ENCODE data around the gene SYNPR.
"Not testable (repeated sequence)": the region's sequence is repeated elsewhere in the genome, so short reads cannot be mapped to it uniquely, and the experiment has no call there.

The SYNPR gene

DNA sequence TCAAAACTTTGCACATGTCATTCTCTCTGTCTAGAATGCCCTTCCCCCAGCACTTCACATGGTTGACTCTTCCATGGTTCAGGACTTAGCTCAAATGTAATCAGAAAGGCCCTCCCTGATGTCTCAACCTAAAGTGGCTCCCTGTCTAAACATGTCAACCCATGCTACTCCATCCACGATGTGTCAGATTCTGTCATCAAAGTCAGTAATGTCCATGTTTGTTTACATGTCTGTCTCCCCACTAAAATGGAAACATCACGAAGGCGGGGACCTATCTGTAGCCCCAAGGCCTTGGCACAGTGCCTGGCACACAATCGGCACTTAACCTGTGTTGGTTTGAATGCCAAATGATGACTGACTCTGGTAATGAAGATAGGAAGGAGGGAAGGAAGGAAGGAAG, 353.6 kb downstream of the SYNPR start:
- no peak overlapping the region for H3K4me3 ChIP-seq (ENCODE audit: control insufficient read depth, low read depth, low read length)
- TF ChIP-seq, protein P1, sequence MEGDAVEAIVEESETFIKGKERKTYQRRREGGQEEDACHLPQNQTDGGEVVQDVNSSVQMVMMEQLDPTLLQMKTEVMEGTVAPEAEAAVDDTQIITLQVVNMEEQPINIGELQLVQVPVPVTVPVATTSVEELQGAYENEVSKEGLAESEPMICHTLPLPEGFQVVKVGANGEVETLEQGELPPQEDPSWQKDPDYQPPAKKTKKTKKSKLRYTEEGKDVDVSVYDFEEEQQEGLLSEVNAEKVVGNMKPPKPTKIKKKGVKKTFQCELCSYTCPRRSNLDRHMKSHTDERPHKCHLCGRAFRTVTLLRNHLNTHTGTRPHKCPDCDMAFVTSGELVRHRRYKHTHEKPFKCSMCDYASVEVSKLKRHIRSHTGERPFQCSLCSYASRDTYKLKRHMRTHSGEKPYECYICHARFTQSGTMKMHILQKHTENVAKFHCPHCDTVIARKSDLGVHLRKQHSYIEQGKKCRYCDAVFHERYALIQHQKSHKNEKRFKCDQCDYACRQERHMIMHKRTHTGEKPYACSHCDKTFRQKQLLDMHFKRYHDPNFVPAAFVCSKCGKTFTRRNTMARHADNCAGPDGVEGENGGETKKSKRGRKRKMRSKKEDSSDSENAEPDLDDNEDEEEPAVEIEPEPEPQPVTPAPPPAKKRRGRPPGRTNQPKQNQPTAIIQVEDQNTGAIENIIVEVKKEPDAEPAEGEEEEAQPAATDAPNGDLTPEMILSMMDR (IDR thresholded peaks at IDR 0.05; ENCODE audit: control insufficient read depth, insufficient read depth, low read depth, low read length, missing control alignments), result no peak
- no peak for DNase-seq (ENCODE audit: low read depth)

DNA sequence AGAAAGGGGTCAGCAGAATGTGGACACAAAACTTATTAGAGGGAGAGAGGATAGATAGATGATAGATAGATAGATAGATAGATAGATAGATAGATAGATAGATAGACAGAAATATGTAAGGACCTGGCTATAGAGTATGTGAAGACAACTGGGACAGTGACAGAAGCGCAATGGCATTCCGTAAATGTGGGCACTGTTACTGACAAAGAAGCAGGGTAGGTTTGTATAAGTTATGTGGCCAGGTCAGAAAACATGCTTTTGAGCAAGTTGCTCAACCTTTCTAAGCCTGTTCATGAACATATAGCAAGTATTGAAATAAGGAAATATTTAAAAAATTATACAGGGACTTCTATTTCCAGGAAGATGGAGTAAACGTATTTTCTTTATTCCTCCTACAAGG, 357.1 kb downstream of the SYNPR start:
- TF ChIP-seq, protein P1 (IDR thresholded peaks at IDR 0.05; ENCODE audit: control insufficient read depth, insufficient read depth, low read depth, low read length, missing control alignments), result no peak
- no peak overlapping the region for H3K4me3 ChIP-seq (ENCODE audit: control insufficient read depth, low read depth, low read length)
- DNase-seq (ENCODE audit: low read depth), result no peak

DNA sequence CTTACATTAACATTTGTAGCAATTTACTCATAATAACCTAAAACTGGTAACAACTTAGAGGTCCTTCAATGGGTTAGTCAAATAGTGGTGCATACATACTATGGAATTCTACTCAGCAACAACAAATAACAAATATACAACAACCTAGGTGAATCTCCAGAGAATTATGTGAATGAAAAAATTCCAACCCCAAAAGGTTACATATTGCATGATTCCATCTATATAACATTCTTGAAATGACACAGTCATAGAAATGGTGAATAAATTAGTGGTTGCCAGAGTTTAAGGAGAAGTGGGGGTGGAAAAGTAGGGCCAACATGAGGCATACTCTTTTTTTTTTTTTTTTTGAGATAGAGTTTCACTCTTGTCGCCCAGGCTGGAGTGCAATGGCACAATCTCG, 361.7 kb downstream of the SYNPR start:
- H3K4me3 ChIP-seq (ENCODE audit: control insufficient read depth, low read depth, low read length), result no peak overlapping the region
- TF ChIP-seq, protein P1 (IDR thresholded peaks at IDR 0.05; ENCODE audit: control insufficient read depth, insufficient read depth, low read depth, low read length, missing control alignments), result no peak
- no peak for DNase-seq (ENCODE audit: low read depth)

DNA sequence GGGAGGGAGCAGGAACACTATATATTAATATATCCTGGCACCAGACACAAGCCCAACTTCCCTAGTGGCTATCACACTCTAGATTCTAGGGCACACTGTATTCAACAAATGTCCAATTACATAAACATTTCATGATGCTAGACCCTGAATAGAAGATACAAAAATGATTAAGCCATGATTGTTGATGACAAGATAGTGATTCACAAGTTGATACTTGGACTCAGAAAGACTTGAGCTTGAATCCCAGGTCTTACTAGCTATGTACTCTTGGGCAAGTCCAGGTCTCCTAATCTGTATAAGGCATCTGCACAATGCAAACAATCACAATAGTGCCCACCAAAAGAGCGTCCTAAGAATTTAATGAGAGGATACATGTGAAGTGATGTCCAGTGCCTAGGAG, 364.4 kb downstream of the SYNPR start:
- DNase-seq (ENCODE audit: low read depth), result no peak
- TF ChIP-seq, protein P1 (IDR thresholded peaks at IDR 0.05; ENCODE audit: control insufficient read depth, insufficient read depth, low read depth, low read length, missing control alignments), result no peak
- H3K4me3 ChIP-seq (ENCODE audit: control insufficient read depth, low read depth, low read length), result no peak overlapping the region

DNA sequence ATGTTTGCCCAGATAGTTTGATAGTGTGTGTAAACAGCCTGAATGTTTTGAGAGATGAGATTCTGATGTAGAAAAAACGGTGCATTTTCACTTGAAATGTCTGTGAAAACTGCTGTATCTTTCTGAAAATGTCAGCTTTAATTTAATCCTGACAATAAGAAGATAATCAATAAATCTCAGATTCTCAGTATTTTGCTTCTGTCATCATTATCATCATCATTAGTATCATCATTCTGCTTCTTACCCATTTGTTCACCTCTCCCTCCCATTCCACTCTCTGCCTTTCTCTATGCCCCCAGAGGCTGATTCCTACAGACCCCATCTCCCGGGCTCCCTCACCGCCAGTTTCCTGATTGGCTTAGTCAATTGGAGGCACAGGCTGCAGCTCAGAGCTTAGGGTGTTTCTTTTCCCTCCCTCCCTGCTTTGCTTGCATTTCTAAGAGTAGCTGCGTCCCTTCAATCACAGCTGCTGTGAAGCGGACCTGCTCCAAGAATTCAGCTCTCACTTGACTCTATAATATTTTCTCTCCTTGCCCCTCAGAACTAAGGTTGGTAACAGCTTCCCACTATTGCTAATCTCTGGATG, 366.2 kb downstream of the SYNPR start:
- no peak overlapping the region for H3K4me3 ChIP-seq (ENCODE audit: control insufficient read depth, low read depth, low read length)
- TF ChIP-seq, protein P1 (IDR thresholded peaks at IDR 0.05; ENCODE audit: control insufficient read depth, insufficient read depth, low read depth, low read length, missing control alignments), result no peak
- no peak for DNase-seq (ENCODE audit: low read depth)

DNA sequence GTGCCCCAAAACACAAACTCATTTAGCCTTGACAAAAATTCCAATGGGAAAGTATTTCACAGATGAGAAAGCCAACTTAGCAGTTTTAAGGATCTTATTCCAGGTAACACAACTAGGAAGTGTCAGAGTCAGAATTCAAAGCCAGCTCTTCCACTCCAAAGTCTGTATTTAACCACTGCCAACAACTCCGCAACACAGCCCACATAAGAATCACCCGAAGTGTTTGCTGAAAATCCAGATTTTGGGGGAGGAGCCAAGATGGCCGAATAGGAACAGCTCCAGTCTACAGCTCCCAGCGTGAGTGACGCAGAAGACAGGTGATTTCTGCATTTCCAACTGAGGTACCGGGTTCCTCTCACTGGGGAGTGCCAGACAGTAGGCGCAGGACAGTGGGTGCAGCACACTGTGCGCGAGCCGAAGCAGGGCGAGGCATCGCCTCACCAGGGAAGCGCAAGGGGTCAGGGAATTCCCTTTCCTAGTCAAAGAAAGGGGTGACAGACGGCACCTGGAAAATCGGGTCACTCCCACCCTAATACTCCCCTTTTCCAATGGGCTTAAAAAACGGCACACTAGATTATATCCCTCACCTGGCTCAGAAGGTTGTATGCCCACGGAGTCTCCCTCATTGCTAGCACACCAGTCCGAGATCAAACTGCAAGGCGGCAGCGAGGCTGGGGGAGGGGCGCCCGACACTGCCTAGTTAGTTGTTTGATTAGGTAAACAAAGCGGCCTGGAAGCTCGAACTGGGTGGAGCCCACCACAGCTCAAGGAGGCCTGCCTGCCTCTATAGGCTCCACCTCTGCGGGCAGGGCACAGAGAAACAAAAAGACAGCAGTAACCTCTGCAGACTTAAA, 367.0 kb downstream of the SYNPR start:
- H3K4me3 ChIP-seq (ENCODE audit: control insufficient read depth, low read depth, low read length); DNase-seq (ENCODE audit: low read depth): not testable (repeated sequence)

DNA sequence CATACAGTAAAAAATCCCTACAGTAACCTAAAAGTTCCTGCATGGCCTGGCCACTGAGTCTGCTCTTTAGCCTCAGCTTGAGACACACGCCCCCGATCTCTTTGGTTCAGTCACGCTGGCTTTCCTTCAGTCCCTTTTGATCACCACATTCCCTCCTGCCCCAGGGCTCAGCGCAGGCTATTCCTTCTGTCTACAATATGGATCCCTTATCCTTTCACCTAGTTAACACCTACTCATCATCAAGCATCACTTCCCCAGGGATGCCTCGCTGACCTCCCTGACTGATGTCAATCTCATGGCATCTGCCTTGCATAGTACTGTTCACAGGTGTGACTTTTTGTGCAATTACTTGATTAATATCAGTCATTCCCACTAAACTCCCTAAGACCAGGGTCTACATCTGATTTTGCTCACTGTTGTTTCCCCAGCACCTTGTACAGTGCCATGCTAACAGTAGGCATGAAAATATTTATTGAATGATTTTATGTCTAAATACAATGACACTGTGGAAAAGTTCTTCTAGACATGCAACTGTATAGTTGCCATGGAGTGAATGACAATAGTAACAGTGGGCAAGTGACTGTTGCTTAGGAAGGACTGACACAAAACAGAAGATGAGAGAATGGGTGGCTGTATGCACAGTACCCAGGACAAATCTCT, 374.1 kb downstream of the SYNPR start, which contains the start of gene SNTN:
SNTN (plus strand) TSS at position 610 of the 660 bp plus-strand sequence; CDS start at position 623, 13 bp downstream.
- no peak within 1 kb of the TSS for H3K4me3 ChIP-seq (ENCODE audit: control insufficient read depth, low read depth, low read length)
- DNase-seq (ENCODE audit: low read depth), result no peak
- TF ChIP-seq, protein P1 (IDR thresholded peaks at IDR 0.05; ENCODE audit: control insufficient read depth, insufficient read depth, low read depth, low read length, missing control alignments), result no peak
